ENCODE data around the gene TOP3A.
A peak's percentile ranks its signal among the peaks of the same experiment; 100 is the strongest.

The TOP3A gene

DNA sequence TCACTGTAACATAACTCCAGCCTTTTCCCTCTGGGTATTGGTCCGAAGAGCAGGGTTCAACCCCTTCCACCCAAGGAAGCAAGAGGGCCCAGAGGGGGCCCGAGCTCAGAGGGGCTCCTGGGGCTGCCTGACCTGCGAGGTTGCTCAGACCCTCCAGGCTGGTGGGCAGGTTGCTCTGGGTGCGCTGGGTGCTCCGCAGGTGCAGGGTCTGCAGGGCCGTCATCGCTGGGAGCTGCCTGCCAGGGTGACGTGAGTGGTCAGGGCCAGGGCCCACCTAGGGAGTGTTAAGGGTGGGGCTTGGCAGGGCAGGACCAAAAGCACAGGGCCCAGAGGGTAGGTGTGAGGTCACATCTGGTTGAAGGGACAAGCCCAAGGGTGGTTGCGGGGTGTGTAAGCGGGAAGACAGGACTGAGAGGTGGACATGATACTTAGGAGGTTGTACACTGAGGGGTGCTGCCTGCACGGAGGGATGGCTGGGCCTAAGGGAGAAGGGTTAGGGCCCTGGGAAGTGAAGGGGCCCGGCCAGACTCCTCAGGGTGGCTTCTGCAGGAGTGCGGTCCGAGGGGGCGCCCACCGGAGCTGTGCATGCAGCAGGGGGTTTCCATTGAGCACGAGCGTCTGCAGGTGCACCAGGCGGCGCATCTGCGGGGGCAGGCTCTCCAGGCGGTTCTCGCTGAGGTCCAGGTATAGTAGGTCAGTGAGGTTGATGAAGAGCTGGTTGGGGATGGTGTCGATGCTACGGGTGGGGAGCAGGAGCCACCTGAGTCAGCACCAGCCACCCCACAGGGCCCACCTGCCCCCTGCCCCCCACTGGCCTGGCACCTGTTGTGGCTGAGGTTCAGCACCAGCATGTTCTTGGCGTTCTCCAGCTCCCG lies 60.6 kb downstream of the TOP3A start:
- no peak for DNase-seq (ENCODE audit: low read depth)

DNA sequence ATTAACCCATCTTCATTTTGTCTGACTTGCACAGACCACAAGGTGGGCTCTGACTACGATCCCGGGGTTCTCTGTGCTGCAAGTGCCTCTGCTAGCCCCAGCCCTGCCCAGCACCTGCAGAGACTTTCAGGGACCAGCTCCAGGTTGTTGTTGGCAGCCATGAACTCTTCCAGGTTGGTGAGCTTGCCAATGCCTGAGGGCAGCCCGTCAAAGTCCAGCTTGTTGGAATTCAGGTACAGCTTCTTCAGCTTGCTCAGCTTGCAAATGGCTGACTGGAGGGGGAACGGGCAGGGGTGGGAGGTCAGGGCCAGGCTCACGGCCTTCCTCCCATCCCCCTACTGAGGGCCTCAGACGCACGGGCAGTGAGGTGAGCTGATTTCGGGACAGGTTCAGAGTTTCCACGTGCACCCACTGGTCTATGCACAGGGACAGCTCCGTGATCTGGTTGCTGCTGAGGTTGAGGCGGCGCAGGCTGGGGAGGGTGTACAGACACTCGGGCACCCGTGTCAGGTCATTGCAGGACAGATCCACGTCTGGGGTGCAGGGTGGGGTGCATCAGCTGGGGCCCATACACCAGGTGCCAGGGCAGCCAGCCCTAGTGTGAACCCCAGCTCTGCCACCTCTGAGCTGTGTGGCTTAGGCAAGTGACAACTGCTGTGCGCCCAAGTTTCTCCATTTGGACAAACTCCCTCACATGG lies 61.5 kb downstream of the TOP3A start:
- DNase-seq (ENCODE audit: low read depth), result no peak

DNA sequence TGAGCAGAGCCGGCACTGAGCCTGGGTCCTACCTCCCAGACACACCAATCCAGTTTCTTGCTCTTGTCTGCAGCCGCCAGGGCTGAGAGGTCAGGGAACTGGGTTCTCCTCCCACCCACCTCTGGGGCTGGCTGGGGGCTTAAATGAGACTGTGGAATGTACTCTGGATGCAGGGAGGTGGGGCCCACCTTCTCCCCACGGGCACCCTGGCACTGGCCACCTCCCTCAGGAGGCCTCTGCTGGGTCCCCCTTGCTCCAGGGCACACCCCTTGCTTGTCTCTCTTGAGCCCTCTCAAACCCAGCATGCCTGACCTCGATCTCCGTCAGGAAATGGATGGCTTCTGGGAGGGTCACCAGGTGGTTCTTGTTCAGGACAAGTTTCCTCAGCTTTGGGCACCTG lies 62.6 kb downstream of the TOP3A start:
- DNase-seq (ENCODE audit: low read depth), result no peak

DNA sequence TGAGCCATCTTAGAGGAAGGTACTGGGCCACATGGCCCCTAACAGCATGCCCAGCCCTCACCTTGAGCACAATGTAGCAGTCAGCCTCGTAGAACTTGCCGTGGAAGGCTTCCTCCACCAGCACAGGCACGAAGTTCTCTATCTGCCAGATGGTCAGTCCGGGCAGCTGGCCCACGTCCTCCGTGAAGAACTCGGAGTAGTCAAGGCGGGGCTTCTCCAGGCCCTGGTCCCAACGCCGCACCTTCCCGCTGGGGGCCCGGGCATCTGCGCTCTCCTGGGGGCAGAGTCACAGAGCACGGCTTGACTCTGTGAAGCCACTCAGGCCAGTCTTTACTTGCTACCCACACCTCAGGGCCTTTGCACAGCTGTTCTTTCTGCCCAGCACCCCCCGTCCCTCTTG lies 63.6 kb downstream of the TOP3A start:
- no peak for DNase-seq (ENCODE audit: low read depth)

DNA sequence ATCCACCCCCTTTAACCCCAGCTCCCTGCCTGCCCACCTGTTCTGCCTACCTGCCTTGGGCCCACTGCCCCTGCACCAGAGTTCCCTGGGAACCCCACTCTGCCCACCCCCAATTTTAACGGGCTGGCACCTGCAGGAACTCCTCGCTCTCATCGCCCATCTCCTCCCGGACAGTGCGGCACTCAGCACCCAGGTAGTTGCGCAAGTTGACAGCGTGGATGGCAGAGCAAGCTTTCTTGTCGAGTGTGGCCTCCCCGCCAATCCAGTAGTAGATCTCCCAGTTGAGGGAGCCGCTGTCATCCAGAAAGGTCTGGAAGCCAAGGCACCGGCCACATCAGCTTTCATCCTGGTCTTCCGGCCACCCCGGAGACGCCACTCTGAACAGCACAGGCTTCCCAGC lies 64.1 kb downstream of the TOP3A start:
- DNase-seq (ENCODE audit: low read depth), result no peak

DNA sequence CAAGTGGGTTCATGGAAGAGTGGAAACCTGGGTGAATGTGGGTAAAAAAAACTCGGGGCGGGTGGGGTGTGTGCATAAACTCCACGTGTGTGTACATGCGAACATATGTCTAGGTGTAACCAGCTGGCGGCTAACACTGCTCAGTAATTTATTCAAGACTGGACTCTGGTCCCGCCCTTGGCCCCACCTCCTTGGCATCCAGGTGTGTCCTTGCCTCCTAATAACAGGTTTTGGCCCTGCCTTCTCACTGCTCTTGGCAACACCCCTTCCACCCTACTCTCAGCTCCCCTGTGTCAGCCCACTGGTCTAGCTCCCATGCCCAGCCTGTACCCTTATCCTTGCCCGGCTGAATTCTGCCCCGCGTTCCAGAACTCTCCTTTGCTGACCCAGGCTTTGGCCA lies 64.5 kb downstream of the TOP3A start:
- DNase-seq (ENCODE audit: low read depth), result no peak

DNA sequence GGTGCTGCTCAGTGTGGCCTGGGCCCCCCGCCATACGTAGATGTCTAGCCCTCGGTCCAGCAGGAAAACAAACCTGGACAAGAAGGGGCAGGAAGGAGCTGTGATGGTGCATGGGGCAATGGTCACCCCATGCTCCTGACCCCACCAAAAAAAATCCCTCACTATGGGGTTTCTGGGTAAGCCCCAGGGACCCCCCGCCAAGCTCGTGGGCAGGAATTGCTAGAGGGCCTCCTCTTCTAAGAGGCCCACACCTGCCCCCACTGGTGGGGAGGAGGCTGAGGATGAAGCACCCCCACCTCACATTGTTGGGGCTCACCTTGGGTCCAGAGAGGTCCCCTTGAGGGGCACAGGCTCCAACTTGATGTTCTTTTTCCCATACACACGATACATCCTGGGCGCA lies 66.0 kb downstream of the TOP3A start:
- DNase-seq (ENCODE audit: low read depth), result no peak

DNA sequence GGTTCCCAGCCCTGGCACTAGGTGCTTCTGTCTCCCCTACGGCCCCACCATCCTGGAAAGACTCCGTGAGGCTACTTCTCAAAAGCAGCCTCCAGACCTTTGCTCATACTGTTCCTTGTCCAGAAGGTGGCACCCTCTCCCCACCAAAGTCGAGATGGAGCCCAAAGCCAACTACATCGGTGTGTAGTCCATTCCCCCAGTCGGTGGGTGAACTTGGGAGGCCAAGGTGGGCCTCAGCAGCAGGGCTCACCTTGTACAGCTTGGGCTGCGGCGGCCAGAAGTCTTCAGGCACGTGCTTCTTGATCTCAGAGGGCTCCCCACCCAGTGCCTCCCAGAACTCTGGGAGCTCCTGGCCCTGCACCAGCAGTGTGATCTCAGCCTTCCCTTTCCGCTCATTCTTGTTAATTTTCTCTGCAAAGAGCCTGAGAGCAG lies 66.5 kb downstream of the TOP3A start:
- DNase-seq (ENCODE audit: low read depth), result peak; percentile 41

DNA sequence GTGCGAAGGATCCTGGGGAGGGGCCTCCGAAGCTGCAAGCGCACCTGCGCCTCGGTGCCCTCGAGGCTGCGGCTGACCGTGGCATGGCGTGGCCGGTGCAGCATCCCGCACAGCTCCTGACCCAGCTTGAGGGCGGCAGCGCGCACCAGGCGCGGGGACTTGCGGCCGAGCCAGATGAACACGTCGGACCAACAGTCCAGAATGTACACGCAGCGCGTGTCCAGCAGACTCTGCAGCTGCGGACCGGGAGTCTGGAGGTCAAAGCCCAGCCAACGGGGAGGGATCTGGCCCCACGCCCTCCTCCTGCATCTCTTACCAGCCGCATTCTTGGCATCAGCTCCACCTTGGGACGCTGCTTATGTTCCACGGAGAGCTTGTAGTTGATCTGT lies 67.2 kb downstream of the TOP3A start:
- DNase-seq (ENCODE audit: low read depth), result no peak

DNA sequence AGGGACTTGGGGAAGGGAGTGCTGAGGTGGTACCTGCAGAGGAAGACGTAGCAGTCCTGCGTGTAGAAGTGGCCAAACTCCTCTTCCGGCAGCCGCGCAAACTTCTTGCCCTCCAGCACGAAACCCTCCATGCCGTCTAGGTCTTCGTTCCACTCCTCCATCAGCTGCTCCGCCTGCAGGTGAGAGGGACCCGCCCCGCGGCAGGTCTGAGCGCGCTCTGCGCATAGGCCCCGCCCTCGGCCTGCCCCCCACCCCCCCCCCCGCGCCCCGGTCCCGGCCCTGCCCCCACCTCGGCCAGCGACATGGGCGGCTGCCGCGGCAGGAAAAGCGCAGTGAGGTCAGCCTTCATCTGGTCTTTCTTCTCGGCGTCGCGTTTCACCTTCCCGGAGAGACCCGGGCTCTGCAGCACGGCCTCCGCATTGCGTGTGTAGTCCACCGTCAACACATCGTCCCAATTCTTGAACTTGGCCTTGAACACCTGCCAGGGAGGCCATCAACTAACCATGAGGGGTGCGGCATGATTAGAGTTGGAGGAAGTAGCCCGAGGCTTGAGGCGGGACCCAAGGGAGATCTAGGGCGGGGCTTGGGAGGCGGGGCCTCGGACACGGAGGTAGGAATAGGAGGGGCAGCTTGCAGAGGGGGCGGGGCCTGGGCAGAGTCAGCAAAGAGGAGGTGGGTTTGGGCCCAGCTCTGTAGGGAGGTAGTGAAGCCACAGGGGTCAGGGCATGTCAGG lies 67.7 kb downstream of the TOP3A start:
- no peak for DNase-seq (ENCODE audit: low read depth)

DNA sequence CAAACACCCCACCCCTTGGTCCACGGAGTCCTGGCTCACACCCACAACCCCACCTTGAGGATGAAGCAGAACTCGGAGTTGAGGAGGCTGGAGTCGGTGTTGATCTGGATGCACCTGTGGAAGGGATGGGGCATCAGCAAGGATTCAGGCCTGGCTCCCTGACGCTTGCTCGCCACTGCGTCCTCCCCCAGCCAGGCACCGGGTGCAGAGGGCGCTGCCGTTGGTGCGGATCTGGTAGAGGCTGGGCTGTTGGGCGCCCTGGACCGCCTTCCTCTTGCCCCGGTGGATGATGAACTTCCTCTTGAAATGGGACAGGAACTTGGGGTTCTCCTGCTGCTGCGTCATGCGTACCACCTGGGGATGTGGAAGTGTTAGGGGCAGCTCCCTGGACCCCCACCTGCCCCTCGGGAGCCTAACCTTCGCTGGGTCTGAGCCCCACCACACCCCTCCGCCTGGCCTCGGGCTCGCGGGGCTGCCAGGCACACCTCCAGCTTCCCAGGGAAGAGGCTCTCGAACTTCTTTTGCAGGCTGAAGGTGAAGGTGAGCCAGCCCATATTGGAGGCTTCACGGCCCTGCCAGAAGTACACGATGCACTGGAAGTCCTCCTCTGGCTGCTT lies 68.6 kb downstream of the TOP3A start:
- no peak for DNase-seq (ENCODE audit: low read depth)

DNA sequence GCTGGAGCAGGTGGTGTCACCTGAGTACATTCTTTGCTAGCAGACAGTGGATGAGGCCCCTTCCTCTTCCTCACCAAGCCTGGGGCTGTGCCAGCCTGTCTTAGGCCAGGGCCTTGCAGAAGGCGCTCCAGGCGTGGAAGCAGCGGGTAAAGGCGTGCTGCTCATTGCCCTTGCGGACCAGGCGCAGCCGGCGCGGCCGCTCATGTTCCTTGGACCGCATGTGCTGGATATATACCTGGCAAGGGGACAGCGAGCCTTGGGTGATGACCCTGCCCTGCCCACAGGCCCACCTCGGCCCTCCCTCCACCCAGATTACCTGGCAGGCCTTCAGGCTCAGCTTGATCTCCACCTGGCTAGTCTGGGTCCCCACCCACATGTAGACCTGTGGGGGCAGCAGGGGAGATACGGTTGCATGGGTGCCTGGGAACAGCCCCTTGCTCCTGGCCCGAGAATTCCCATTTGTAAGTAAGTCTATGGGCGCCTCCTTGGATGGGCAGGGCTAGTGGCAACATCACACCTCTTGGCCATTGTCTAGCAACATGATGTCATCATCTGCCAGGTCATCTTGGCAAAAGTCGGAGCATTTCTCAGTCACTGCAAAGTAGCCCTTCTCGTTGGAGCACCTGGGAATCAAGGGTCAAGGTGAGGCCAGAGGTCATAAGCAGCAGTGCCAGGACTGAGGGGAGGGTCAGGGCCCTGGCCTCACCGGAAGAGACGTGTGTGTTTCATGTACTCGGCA lies 69.6 kb downstream of the TOP3A start:
- DNase-seq (ENCODE audit: low read depth), result no peak

DNA sequence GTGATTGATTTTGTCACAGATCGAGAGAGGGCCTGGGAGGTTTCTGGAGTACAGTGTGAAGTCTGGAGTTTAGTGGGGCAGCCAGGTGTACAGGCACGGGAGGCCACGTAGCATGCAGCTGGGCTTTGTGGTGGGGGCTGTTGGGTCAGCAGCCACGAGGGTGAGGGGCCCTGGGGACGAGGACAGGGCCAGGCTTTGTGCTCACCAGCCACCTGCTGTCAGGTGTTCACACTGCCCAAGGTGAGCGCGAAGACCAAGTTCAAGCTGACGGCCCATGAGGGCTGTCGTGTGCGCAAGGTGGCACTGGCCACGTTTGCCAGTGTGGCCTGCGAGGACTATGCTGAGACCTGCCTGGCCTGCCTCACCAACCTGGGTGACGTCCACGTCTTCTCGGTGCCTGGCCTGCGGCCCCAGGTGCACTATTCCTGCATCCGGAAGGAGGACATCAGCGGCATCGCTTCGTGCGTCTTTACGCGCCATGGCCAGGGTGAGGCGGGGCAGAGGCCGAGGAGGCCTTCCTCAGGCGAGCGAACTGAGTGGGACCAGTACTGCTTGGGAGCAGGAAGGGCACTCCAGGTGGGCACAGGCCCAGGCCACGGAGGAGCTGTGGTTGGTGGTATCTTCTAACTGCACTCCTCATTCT lies 73.4 kb downstream of the TOP3A start:
- DNase-seq (ENCODE audit: low read depth), result no peak

DNA sequence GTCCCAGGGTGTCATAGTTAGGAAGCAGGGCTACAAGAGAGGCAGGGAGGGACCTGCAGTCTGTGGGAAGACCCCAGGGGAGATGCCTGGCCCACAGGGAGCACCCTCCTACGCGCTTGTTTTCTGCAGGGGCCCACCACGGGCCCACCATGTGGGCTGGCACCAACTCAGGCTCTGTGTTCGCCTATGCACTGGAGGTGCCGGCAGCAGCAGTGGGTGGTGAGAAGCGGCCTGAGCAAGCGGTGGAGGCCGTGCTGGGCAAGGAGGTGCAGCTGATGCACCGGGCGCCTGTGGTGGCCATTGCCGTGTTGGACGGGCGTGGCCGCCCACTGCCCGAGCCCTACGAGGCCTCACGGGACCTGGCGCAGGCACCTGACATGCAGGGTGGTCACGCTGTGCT lies 74.3 kb downstream of the TOP3A start:
- no peak for DNase-seq (ENCODE audit: low read depth)

DNA sequence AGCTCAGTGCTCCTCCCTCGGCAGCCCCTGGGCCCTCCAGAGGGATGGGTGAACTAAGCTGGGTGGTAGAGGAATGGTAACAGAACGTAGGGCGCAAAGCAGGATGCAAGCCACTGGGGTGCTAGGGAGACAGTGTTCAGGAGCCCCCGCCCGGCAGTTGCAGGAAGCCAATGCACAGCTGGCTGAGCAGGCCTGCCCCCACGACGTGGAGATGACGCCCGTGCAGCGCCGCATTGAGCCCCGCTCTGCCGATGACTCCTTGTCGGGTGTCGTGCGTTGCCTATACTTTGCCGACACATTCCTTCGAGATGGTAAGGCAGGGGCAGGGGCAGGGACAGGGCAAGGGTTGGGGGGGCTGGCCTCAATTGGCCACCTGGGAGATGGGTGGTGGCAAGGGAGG lies 76.5 kb downstream of the TOP3A start:
- DNase-seq (ENCODE audit: low read depth), result no peak

DNA sequence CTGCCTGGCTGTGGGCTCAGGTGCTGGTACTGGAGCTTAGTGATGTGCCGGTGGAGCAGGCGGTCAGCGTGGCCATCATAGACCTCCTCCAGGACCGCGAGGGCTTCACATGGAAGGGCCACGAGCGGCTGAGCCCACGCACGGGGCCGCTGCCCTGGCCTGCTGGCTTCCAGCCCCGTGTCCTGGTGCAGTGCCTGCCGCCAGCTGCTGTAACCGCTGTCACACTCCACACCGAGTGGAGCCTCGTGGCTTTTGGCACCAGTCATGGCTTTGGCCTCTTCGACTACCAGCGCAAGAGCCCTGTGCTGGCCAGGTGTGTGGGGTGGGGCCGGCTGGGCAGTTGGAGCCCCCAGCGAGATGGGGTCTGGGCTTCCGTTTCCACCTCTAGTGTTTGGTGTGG lies 77.3 kb downstream of the TOP3A start:
- no peak for DNase-seq (ENCODE audit: low read depth)

DNA sequence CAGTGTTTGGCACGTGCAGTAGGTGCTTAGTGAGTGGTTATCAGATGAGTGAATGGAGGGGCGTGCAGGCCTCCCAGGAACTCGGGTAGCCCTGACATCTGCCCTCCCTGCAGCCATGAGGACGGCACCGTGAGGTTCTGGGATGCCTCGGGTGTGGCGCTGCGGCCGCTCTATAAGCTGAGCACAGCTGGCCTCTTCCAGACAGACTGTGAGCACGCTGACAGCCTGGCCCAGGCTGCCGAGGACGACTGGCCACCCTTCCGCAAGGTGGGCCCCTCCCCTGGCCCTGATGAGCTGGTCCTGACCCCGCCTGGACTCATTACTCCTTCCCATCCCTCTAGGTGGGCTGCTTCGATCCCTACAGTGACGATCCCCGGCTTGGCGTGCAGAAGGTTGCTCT lies 78.3 kb downstream of the TOP3A start:
- DNase-seq (ENCODE audit: low read depth), result no peak

DNA sequence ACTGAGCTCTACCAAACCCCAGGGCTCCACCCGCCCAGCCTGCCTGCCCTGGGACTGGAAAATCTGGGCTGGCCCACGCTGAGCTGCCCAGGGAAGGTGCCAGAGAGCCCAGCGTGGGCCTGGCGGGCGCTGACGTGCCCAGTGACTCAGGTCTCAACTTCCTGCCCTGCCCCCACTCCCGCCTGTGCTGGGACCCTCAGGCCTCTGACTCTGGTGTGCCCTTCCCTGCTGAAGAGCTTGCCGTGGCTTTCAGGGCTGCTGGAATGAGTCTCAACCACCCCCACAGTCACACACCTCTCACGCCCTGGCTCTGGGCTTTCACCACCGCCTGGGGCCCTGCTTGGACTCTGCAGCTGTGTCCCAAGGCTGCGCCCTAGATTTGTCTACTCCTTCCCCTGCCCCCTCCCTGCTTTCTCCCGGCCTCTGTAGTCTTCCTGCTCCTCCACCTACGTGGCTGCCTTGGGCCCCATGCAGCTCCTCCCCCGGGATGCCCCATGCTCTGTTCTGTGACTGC lies 79.0 kb downstream of the TOP3A start:
- no peak for DNase-seq (ENCODE audit: low read depth)

DNA sequence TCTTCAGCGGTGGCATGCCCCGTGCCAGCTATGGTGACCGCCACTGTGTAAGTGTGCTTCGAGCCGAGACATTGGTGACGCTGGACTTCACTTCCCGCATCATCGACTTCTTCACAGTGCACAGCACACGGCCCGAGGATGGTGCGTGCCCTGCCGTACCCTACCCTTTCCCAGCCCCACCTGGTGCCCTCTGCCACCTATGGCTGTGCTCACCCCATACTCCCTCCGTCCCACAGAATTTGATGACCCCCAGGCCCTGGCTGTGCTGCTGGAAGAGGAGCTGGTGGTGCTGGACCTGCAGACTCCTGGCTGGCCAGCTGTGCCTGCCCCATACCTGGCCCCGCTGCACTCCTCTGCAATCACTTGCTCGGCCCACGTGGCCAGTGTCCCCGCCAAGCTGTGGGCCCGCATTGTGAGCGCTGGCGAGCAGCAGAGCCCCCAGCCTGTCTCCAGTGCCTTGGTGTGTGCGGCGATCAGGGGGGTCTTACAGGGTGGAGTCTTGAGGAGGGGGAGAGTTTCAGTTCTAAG lies 79.9 kb downstream of the TOP3A start:
- no peak for DNase-seq (ENCODE audit: low read depth)

DNA sequence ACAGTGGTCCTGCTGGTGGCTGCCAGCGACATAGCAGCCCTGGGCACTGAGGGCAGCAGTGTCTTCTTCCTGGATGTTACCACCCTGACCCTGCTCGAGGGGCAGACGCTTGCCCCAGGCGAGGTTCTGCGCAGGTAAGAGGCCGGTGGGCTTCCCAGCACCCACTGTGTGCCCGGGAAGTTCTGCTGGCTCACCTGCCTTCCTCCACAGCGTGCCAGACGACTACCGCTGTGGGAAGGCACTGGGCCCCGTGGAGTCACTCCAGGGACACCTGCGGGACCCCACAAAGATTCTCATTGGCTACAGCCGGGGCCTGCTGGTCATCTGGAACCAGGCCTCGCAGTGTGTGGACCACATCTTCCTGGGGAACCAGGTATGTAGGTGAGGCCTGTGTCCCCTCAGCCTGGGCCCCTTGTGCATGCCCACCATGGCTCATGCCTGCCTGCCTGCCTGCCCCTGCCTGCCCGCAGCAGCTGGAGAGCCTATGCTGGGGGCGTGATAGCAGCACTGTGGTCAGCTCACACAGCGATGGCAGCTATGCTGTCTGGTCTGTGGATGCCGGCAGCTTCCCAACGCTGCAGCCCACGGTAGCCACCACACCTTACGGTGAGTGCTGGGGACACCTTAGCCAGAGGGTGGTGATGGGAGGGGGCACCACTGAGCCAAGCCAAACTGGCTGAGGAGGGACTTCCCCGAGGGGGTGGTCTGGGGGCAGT lies 80.8 kb downstream of the TOP3A start:
- DNase-seq (ENCODE audit: low read depth), result no peak

Data from stromal cell of bone marrow (primary cell).